ENCODE results near the gene PRKD1. TPM values are rescaled to one million over a fixed set of nuclear protein-coding genes. Genes with fewer than 3 reads are reported as not detected.
"Not testable (repeated sequence)": the region's sequence is repeated elsewhere in the genome, so short reads cannot be mapped to it uniquely, and the experiment has no call there.

Gene PRKD1
- total RNA-seq, 1 donor from 2014 or later, result 14.9 TPM

- peaks cover 6% of the 10 kb centered on the region for H3K4me1 ChIP-seq
- no peaks in the 10 kb centered on the region for H3K27me3 ChIP-seq (ENCODE audit: low read depth)
- DNase-seq, result no peak
- no peak for TF ChIP-seq CTCF (IDR thresholded peaks at IDR 0.05)
- no peaks in the 10 kb centered on the region for H3K9me3 ChIP-seq
- ATAC-seq, result no peak
- intact Hi-C loops (cut with DNase I), result no loop called here
- no peak overlapping the region for H3K27ac ChIP-seq
- no peaks in the 10 kb centered on the region for H3K36me3 ChIP-seq
- no peak overlapping the region for H3K4me3 ChIP-seq
Measured at GRCh38 chr14:29740491-29740890, 187.2 kb downstream of the PRKD1 start.

GRCh38 chr14:29738950-29739349 is 188.7 kb downstream of the PRKD1 start:
- Histone ChIP-seq H3K36me3 (no peaks in the 10 kb centered on the region), H3K27ac (no peak overlapping the region), H3K4me3 (no peak overlapping the region), H3K9me3 (no peaks in the 10 kb centered on the region), H3K27me3 (ENCODE audit: low read depth) (no peaks in the 10 kb centered on the region), H3K4me1 (peaks cover 6% of the 10 kb centered on the region)
- no peak for ATAC-seq
- intact Hi-C loops (cut with DNase I), result no loop called here
- no peak for DNase-seq
- no peak for TF ChIP-seq CTCF (IDR thresholded peaks at IDR 0.05)

- Histone ChIP-seq H3K27me3 (ENCODE audit: low read depth) (no peaks in the 10 kb centered on the region), H3K9me3 (no peaks in the 10 kb centered on the region), H3K27ac (no peak overlapping the region), H3K4me1 (peaks cover 6% of the 10 kb centered on the region), H3K36me3 (no peaks in the 10 kb centered on the region), H3K4me3 (no peak overlapping the region)
- TF ChIP-seq CTCF (IDR thresholded peaks at IDR 0.05), result no peak
- intact Hi-C loops (cut with DNase I), result no loop called here
- DNase-seq (no peak), ATAC-seq (no peak)
Measured at GRCh38 chr14:29738056-29738455, 189.6 kb downstream of the PRKD1 start.

GRCh38 chr14:29735459-29735858 is 192.2 kb downstream of the PRKD1 start:
- no peaks in the 10 kb centered on the region for H3K4me1 ChIP-seq
- DNase-seq (no peak), ATAC-seq (no peak)
- no peak overlapping the region for H3K27ac ChIP-seq
- H3K9me3 ChIP-seq, result no peaks in the 10 kb centered on the region
- no peaks in the 10 kb centered on the region for H3K27me3 ChIP-seq (ENCODE audit: low read depth)
- intact Hi-C loops (cut with DNase I), result no loop called here
- no peak overlapping the region for H3K4me3 ChIP-seq
- TF ChIP-seq CTCF (IDR thresholded peaks at IDR 0.05), result no peak
- H3K36me3 ChIP-seq, result no peaks in the 10 kb centered on the region

GRCh38 chr14:29734732-29735131 is 192.9 kb downstream of the PRKD1 start:
- intact Hi-C loops (cut with DNase I), result no loop called here
- no peaks in the 10 kb centered on the region for H3K4me1 ChIP-seq

GRCh38 chr14:29726560-29727331 is 200.9 kb downstream of the PRKD1 start:
- H3K27me3 ChIP-seq (ENCODE audit: low read depth); intact Hi-C loops (cut with DNase I); H3K9me3 ChIP-seq; H3K4me1 ChIP-seq; H3K36me3 ChIP-seq; H3K4me3 ChIP-seq; DNase-seq; H3K27ac ChIP-seq; ATAC-seq: not testable (repeated sequence)

More at GRCh38 chr14:29734732-29735131, 192.9 kb downstream of the PRKD1 start:
- Histone ChIP-seq H3K27ac (no peak overlapping the region), H3K9me3 (no peaks in the 10 kb centered on the region), H3K36me3 (no peaks in the 10 kb centered on the region), H3K27me3 (ENCODE audit: low read depth) (no peaks in the 10 kb centered on the region), H3K4me3 (no peak overlapping the region)
- ATAC-seq, result no peak
- DNase-seq, result no peak
- no peak for TF ChIP-seq CTCF (IDR thresholded peaks at IDR 0.05)
